Mucosa of descending colon (tissue), 3 donors: Measurements from ENCODE around the gene NADK. TPM values are rescaled to one million over a fixed set of nuclear protein-coding genes. Genes with fewer than 3 reads are reported as not detected.
A peak's percentile ranks its signal among the peaks of the same experiment; 100 is the strongest.

Source experiments
- ATAC-seq: fragments of 200-7000 bp; cut with Tn5 transposase; one replicate; pipeline ENCODE4 v1.9.1; 2020; ENCODE audit warnings: mild to moderate bottlenecking, moderate library complexity
- DNase-seq, 3 donors: peaks; one replicate each; pipeline ENCODE4 v3.0.0-alpha.2; 2020
- H3K36me3 ChIP-seq: fragments of 200-600 bp; one replicate; pipeline ENCODE4 v1.8.0; 2021; ENCODE audit warnings: low read depth, mild to moderate bottlenecking
- H3K4me1 ChIP-seq: fragments of 200-600 bp; one replicate; pipeline ENCODE4 v1.8.0; 2021; ENCODE audit warnings: low read depth, mild to moderate bottlenecking
- H3K4me3 ChIP-seq: fragments of 200-600 bp; one replicate; pipeline ENCODE4 v1.8.0; 2021; ENCODE audit warnings: mild to moderate bottlenecking
- H3K9me3 ChIP-seq: fragments of 200-600 bp; one replicate; pipeline ENCODE4 v1.8.0; 2021; ENCODE audit warnings: mild to moderate bottlenecking
- intact Hi-C, 2 donors: fragments of 100-400 bp; cut with DNase I in 1 of 2; cut with micrococcal nuclease in 1 of 2; formaldehyde crosslinking; loops; one replicate each; pipeline versions ENCODE4 v1.11.0 to v1.11.1; 2022; cut with DNase I, micrococcal nuclease
- total RNA-seq, 3 donors: library from RNA; stranded (reverse); fragmentation: NEBNext Ultra II Directional in 2 of 3; extraction: Animal tissue kit (Norgen Biotek cat#: 25700) in 2 of 3; gene quantifications; one replicate each; pipeline versions ENCODE4 v1.2.1 to v1.2.4, GENCODE V29; 2021 to 2023
- TF ChIP-seq, protein P1 (sequence below): fragments of 200-600 bp; IDR thresholded peaks from one replicate; pipeline ENCODE4 v1.8.0; 2022; ENCODE audit warnings: antibody characterized with exemption, mild to moderate bottlenecking
- donor health status: DM: no; HTN: no; CAD: no; lungs with moderate emphysema.
- donor health status: DM: no; HTN: no; CAD: no.
- donor health status: DM: no; HTN: yes; CAD: no.

The NADK gene
- total RNA-seq, 3 donors from 2014 or later = 116 to 160 (median 129) TPM

DNA sequence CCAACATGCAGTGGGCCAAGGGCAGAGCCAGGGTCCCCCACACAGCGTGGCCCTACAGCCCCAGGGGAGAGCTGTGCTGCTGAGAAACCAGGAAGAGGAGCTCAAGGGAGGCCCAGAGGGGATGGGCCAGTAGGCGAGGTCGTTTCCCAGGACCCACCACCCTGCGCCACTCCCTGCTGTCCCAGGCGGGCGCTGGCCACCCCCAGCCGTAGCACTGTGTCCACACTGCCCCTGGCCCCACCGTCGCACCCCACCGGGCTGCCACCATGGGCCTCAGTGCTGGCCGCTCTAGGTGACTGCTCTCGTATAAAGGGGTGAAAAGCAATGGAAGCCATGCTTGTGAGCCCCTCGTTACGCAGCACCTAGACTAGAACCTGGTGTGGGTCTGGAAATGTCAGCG is 22.4 kb downstream of the NADK start:
- Histone ChIP-seq H3K4me3 (no peak overlapping the region), H3K36me3 (peaks cover 7% of the 10 kb centered on the region), H3K4me1 (peaks cover 24% of the 10 kb centered on the region), H3K9me3 (no peaks in the 10 kb centered on the region)
- ATAC-seq (no peak), DNase-seq (peak in 2 of 3 donors; percentile 25 to 45)
- TF ChIP-seq, protein P1, sequence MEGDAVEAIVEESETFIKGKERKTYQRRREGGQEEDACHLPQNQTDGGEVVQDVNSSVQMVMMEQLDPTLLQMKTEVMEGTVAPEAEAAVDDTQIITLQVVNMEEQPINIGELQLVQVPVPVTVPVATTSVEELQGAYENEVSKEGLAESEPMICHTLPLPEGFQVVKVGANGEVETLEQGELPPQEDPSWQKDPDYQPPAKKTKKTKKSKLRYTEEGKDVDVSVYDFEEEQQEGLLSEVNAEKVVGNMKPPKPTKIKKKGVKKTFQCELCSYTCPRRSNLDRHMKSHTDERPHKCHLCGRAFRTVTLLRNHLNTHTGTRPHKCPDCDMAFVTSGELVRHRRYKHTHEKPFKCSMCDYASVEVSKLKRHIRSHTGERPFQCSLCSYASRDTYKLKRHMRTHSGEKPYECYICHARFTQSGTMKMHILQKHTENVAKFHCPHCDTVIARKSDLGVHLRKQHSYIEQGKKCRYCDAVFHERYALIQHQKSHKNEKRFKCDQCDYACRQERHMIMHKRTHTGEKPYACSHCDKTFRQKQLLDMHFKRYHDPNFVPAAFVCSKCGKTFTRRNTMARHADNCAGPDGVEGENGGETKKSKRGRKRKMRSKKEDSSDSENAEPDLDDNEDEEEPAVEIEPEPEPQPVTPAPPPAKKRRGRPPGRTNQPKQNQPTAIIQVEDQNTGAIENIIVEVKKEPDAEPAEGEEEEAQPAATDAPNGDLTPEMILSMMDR = no peak
- intact Hi-C loops = no loop called here

DNA sequence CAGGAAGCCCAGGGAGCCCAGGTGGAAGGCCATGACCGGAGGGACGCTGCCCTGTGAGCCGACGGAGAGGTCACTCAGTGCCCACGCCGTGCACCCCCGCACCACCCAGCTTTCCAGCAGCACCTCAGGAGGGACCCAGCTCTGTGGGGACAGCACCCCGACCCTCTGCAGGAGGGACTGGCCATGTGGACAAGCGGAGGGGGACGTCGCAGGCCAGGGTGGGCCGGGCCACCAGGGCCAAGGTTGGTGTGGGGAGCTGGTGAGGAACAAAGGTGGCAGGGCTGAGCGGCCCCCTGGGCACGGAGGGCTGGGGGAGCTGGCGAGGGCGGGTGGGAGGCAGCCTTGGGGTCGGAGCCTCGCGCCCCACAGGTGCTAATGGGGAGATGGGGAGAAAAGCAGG is 22.8 kb downstream of the NADK start:
- Histone ChIP-seq H3K4me1 (peaks cover 24% of the 10 kb centered on the region), H3K4me3 (no peak overlapping the region), H3K36me3 (peaks cover 7% of the 10 kb centered on the region), H3K9me3 (no peaks in the 10 kb centered on the region)
- no peak for ATAC-seq
- TF ChIP-seq, protein P1 = no peak
- intact Hi-C loops = no loop called here
- DNase-seq = peak in 1 of 3 donors; percentile 50

DNA sequence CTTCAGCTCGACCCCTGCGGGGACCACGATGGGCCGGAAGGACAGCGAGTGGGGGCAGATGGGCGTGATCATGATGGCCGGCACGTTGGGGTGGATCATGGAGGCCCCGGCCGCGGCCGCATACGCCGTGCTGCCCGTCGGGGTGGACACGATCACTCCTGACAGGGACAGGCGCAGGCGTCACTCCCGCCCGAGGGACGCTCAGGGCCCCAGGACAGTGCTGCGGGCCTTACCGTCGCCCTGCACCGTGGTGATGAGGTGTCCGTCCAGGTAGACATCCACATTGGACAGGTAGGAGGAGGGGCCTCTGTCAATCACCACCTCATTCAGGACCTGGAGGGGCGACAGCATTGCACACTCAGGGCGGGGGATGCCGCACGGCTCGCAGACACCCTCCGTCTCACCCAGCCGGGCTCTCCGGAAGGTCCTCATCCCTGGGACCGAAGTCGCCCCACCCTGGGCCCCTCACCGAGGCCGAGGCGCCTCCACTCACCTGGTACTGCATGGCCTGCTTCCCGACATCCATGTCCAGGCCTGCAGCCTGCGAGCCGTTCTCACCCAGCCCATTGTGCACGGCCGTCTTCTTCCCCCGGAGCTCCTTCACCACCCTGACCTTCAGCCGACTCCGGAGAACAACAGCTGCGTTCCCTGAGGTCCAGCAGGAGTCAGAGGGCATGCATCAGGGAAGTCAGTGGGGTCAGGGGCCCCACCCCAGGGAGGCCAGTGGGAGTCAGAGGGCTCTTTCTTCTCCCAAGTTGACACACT is 24.0 kb downstream of the NADK start:
- ATAC-seq (no peak), DNase-seq (peak in 1 of 3 donors; percentile 56)
- TF ChIP-seq, protein P1 = no peak
- H3K36me3 ChIP-seq = peaks cover 7% of the 10 kb centered on the region
- intact Hi-C loops = no loop called here
- no peak overlapping the region for H3K4me3 ChIP-seq
- no peaks in the 10 kb centered on the region for H3K9me3 ChIP-seq
- peaks cover 16% of the 10 kb centered on the region for H3K4me1 ChIP-seq

DNA sequence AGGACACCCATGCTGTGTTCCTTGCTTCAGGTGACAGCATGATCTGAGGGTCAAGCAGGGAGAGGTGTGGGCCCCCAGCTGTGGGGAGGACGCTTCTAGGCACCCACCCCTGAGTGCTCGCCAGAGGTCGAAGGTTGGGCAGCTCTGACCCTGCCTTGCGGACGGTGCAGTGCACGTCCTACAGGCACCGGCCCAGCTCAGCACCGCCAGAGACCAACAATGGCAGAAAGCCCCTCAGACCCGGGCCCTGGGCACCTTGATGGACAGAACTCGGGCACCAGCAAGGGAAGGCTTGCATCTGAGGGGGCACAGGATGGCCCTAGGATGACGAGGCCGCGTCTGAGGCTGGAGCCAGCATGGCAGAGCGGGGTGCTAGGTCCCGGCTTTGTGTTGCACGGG is 24.7 kb downstream of the NADK start:
- Histone ChIP-seq H3K9me3 (no peaks in the 10 kb centered on the region), H3K4me3 (no peak overlapping the region), H3K4me1 (peaks cover 11% of the 10 kb centered on the region), H3K36me3 (peaks cover 7% of the 10 kb centered on the region)
- ATAC-seq (no peak), DNase-seq (peak in 1 of 3 donors; percentile 40)
- TF ChIP-seq, protein P1 = no peak
- intact Hi-C loops = no loop called here

DNA sequence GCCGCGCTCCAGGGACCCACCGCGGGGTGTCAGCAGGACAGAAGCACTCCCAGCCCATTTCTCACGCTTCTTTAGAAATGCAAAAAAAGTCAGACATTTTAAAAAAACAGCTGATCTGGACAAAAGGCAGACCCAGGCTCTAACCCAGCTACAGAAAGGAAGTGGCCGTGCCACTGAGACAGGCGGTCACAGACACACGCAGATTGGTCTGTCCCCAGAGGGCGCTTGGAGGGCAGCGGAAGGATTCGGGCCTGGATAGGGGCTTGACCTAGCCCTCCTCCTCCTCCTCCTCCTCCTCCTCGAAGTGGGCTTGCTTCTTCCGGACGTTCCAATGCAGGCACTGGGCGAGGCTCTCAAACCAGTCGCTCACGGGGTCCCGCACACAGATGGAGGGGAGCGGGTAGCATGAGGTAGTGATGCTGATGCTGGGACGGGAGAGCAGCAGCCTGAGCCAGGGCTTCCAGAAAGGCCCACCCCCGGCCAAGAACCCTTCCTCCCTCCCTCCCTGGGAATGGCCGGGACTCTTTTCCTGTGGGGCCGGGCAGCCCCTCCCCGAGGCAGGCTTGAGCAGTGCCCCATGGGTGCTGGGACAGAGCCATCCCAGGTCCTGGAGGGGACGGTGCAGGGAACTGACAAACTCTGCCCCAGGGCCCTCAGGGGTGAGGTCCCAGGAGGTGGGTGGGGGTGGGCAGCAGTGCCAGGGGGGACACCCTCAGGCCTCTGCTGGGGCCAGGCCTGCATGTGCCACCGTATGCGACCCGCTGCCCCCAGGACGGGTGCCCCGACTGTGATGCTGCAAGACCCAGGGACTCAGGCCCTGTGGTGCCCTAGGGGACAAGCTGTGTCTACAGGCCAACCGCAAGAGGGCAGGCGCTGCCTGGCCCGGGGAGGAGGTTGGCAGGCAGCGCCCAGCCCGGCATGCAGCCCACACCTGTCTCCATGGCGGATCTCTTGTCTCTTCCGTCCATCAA is 25.3 kb downstream of the NADK start:
- ATAC-seq (peak; percentile 17), DNase-seq (peak in 1 of 3 donors; percentile 47)
- Histone ChIP-seq H3K36me3 (peaks cover 7% of the 10 kb centered on the region), H3K9me3 (no peaks in the 10 kb centered on the region), H3K4me1 (peaks cover 4% of the 10 kb centered on the region), H3K4me3 (no peak overlapping the region)
- intact Hi-C loops = no loop called here
- TF ChIP-seq, protein P1 = no peak
